Endothelial cell of umbilical vein (primary cell): Measurements from ENCODE around the gene CTU1. TPM values are rescaled to one million over a fixed set of nuclear protein-coding genes. Genes with fewer than 3 reads are reported as not detected.

Experiments used
- BruUV-seq: library from RNA; stranded (reverse); fragments of 400-500 nt; replicated peaks from 2 replicates; lab custom pipeline; 2021; lab: Mats Ljungman, UMichigan
- CTCF ChIA-PET: fragments of 300-600, 350-600 bp; sonication (Branson Sonifier 250); formaldehyde crosslinking; loops from one replicate; lab custom pipeline; 2021; ENCODE audit warnings: antibody characterized with exemption, inconsistent platforms; lab: Charles Lee
- POLR2A ChIA-PET: fragments of 300-600, 350-600 bp; sonication (Branson Sonifier 250); formaldehyde crosslinking; loops from one replicate; lab custom pipeline; 2021; ENCODE audit warnings: antibody characterized with exemption, inconsistent platforms; lab: Charles Lee
- DNase-seq: peaks from one replicate; pipeline ENCODE4 v3.0.0-alpha.2; 2011; ENCODE audit warnings: low read depth, low spot score
- FAIRE-seq: peaks from 2 replicates; lab custom pipeline; 2011; peaks lifted over from hg19 to GRCh38; lab: Jason Lieb, UNC
- H2AFZ ChIP-seq: 2 replicates; pipeline ENCODE4 v1.6.0; 2012; ENCODE audit warnings: low read depth, low read length, control low read depth, inconsistent platforms
- H3K27ac ChIP-seq: 2 replicates; pipeline ENCODE4 v1.5.1; 2011; ENCODE audit warnings: low read depth, mild to moderate bottlenecking, control low read depth, low read length, moderate library complexity; ENCODE audit not compliant: insufficient read depth
- H3K27me3 ChIP-seq, 2 experiments: 2 replicates each; pipeline versions ENCODE4 v1.6.0 to v1.6.1; 2011; ENCODE audit warnings: low read length in 2 of 2, mixed read lengths in 1 of 2; ENCODE audit not compliant: control insufficient read depth in 2 of 2, insufficient read depth in 2 of 2
- H3K36me3 ChIP-seq, 2 experiments: 2 replicates in 1 of 2; 3 replicates in 1 of 2; pipeline ENCODE4 v1.5.1; 2011; ENCODE audit warnings: low read length in 2 of 2, mild to moderate bottlenecking in 1 of 2, moderate library complexity in 1 of 2; ENCODE audit not compliant: control insufficient read depth in 2 of 2, insufficient read depth in 2 of 2; ENCODE audit errors: extremely low read depth in 1 of 2
- H3K4me1 ChIP-seq: 3 replicates; pipeline ENCODE4 v1.5.1; 2011; ENCODE audit warnings: mild to moderate bottlenecking, low read length; ENCODE audit not compliant: control insufficient read depth, insufficient read depth; ENCODE audit errors: extremely low read depth
- H3K4me2 ChIP-seq: 2 replicates; pipeline ENCODE4 v1.6.1; 2011; ENCODE audit warnings: low read length, control low read depth, mixed read lengths; ENCODE audit not compliant: insufficient read depth
- H3K4me3 ChIP-seq, 3 experiments: fragments of 200-600 bp in 1 of 3; sonication (generic), shearing (Covaris generic) in 1 of 3; replicated peaks in 1 of 3; 2 replicates each; pipeline ENCODE4 v1.5.1; 2011 to 2016; ENCODE audit warnings: control low read depth in 3 of 3, low read length in 3 of 3, mild to moderate bottlenecking in 2 of 3, inconsistent platforms in 1 of 3, low read depth in 1 of 3, moderate library complexity in 1 of 3; ENCODE audit not compliant: insufficient read depth in 1 of 3
- H3K79me2 ChIP-seq: 2 replicates; pipeline ENCODE4 v1.6.0; 2012; ENCODE audit warnings: low read length, inconsistent platforms; ENCODE audit not compliant: control insufficient read depth, insufficient read depth
- H3K9ac ChIP-seq: replicated peaks from 2 replicates; pipeline ENCODE3; 2011; ENCODE audit warnings: low read length, control low read depth; ENCODE audit not compliant: insufficient read depth; ENCODE audit errors: extremely low read depth
- H3K9me1 ChIP-seq: replicated peaks from 3 replicates; pipeline ENCODE4 v1.6.0; 2011; ENCODE audit warnings: mild to moderate bottlenecking, low read length; ENCODE audit not compliant: control insufficient read depth, insufficient read depth; ENCODE audit errors: extremely low read depth
- H3K9me3 ChIP-seq: replicated peaks from 2 replicates; pipeline ENCODE4 v1.5.1; 2012; ENCODE audit warnings: low read length, inconsistent platforms; ENCODE audit not compliant: control insufficient read depth, insufficient read depth
- H4K20me1 ChIP-seq: replicated peaks from 2 replicates; pipeline ENCODE3; 2011; ENCODE audit warnings: mild to moderate bottlenecking, low read length; ENCODE audit not compliant: control insufficient read depth, insufficient read depth; ENCODE audit errors: extremely low read depth
- EZH2 ChIP-seq: IDR thresholded peaks from 2 replicates; pipeline ENCODE4 v1.6.1; 2012; ENCODE audit warnings: borderline replicate concordance, low read depth, mild to moderate bottlenecking, moderate library complexity, low read length, inconsistent platforms; ENCODE audit not compliant: severe bottlenecking
- FOS ChIP-seq: IDR thresholded peaks from 2 replicates; pipeline ENCODE4 v1.6.1; 2011; ENCODE audit warnings: mild to moderate bottlenecking, low read length, moderate library complexity, borderline replicate concordance; ENCODE audit not compliant: insufficient read depth
- GATA2 ChIP-seq: IDR thresholded peaks from 2 replicates; pipeline ENCODE4 v1.7.0; 2011; ENCODE audit warnings: low read depth, mild to moderate bottlenecking, moderate library complexity, mixed read lengths, low read length; ENCODE audit not compliant: insufficient read length, insufficient read depth
- JUN ChIP-seq: IDR thresholded peaks from 2 replicates; pipeline ENCODE4 v1.6.1; 2011; ENCODE audit warnings: borderline replicate concordance, low read depth; ENCODE audit not compliant: insufficient read length, insufficient read depth
- MYC ChIP-seq: IDR thresholded peaks from one replicate; pipeline ENCODE4 v1.6.1; 2011; ENCODE audit warnings: mild to moderate bottlenecking, low read depth, low read length
- POLR2A ChIP-seq: IDR thresholded peaks from 2 replicates; pipeline ENCODE4 v1.6.1; 2012; ENCODE audit warnings: low read depth, mild to moderate bottlenecking, control low read depth, low read length
- POLR2AphosphoS5 ChIP-seq: IDR thresholded peaks from 2 replicates; pipeline ENCODE4 v1.6.1; 2012; ENCODE audit warnings: low read depth, mild to moderate bottlenecking, control low read depth, low read length, moderate library complexity; ENCODE audit not compliant: insufficient read depth
- dilution Hi-C: fragments of 300-500 bp; cut with MboI; formaldehyde crosslinking; loops from one replicate; pipeline ENCODE4 v1.15.0; 2019; ENCODE audit warnings: low sequenced_read_pairs; ENCODE audit not compliant: extremely low pct_ligation_motif_present
- intact Hi-C: fragments of 100-400 bp; cut with micrococcal nuclease; formaldehyde crosslinking; loops from one replicate; pipeline ENCODE4 v1.10.0; 2022
- polyA plus RNA-seq, 4 experiments: library from polyadenylated mRNA; depleted of rRNA in 3 of 4; stranded (reverse) in 3 of 4; unstranded in 1 of 4; fragments of >200 nt; gene quantifications; 2 replicates each; pipeline versions ENCODE4 v1.2.1 to v1.2.3, GENCODE V29; 2011 to 2012; ENCODE audit warnings: missing spikeins in 1 of 4
- total RNA-seq: library from RNA; stranded (reverse); gene quantifications from 2 replicates; pipeline ENCODE4 v1.2.3, GENCODE V29; 2021
- TF ChIP-seq, protein P1 (sequence below): IDR thresholded peaks from 2 replicates; pipeline ENCODE4 v1.6.1; 2011; ENCODE audit not compliant: insufficient read depth, insufficient read length
- TF ChIP-seq, protein P2 (sequence below), 2 donors: IDR thresholded peaks; 1 replicate in 1 of 2; 2 replicates in 1 of 2; pipeline ENCODE4 v1.5.1; 2011; ENCODE audit warnings: low read length in 2 of 2, mild to moderate bottlenecking in 2 of 2, moderate library complexity in 2 of 2, control low read depth in 1 of 2, inconsistent platforms in 1 of 2, low read depth in 1 of 2; ENCODE audit not compliant: insufficient read depth in 1 of 2; ENCODE audit errors: extremely low read depth in 1 of 2

The CTU1 gene
- total and polyA plus RNA-seq, 2 donors (not counting 3 experiments of a cell fraction or from before 2014, with no cell fraction given): 6.1 to 8.7 TPM

DNA sequence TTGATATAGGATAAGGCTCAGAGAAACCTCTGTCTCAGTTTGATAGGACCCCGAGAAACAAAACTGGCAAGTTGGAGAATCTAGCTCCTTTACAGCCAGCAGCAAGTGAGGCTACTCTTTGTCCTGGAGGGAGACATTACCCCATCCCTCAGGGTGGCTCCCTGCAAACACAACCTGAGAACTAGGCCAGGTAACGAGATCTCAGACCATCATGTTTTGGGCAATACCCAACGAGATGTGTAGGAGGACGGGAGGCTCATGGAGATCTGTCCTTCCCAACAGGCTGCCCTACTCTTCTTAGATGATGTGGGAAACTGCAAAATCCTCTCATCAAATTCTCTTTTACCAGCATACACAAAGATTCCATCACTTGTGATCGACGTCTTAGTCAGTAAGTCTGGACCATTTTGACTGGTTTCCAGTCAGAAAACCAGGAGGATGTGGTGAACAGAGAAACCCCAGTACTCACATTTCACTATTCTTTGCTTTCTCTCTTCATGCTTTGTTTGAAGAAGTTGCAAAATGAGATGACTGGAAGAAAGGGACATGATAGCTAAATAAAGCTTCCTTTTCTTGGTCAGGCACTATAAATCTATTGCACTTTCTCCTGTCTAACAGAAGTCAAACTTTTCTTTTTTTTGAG, 6.0 kb upstream of the CTU1 start:
- Histone ChIP-seq H3K9me3 (no peaks in the 10 kb centered on the region), H3K9me1 (no peaks in the 10 kb centered on the region), H2AFZ (no peak overlapping the region), H3K4me3 (no peak overlapping the region), H3K79me2 (no peaks in the 10 kb centered on the region), H3K27me3 (peaks cover 3 to 9% of the 10 kb centered on the region in 2 experiments), H3K4me2 (no peak overlapping the region), H3K36me3 (no peaks in the 10 kb centered on the region), H3K27ac (no peak overlapping the region), H3K9ac (no peak overlapping the region), H4K20me1 (no peaks in the 10 kb centered on the region), H3K4me1 (no peaks in the 10 kb centered on the region)
- no peak for TF ChIP-seq FOS
- no peak for TF ChIP-seq EZH2
- no peak for TF ChIP-seq POLR2AphosphoS5
- TF ChIP-seq MYC: no peak
- TF ChIP-seq, protein P1, sequence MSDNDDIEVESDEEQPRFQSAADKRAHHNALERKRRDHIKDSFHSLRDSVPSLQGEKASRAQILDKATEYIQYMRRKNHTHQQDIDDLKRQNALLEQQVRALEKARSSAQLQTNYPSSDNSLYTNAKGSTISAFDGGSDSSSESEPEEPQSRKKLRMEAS: no peak
- TF ChIP-seq, protein P2, sequence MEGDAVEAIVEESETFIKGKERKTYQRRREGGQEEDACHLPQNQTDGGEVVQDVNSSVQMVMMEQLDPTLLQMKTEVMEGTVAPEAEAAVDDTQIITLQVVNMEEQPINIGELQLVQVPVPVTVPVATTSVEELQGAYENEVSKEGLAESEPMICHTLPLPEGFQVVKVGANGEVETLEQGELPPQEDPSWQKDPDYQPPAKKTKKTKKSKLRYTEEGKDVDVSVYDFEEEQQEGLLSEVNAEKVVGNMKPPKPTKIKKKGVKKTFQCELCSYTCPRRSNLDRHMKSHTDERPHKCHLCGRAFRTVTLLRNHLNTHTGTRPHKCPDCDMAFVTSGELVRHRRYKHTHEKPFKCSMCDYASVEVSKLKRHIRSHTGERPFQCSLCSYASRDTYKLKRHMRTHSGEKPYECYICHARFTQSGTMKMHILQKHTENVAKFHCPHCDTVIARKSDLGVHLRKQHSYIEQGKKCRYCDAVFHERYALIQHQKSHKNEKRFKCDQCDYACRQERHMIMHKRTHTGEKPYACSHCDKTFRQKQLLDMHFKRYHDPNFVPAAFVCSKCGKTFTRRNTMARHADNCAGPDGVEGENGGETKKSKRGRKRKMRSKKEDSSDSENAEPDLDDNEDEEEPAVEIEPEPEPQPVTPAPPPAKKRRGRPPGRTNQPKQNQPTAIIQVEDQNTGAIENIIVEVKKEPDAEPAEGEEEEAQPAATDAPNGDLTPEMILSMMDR (IDR thresholded peaks at IDR 0.05; ENCODE audit: extremely low read depth in 1 of 2, insufficient read depth in 1 of 2, low read depth in 1 of 2, low read length in 2 of 2): no peak
- no peak for TF ChIP-seq POLR2A
- no peak for TF ChIP-seq GATA2
- no peak for TF ChIP-seq JUN
- DNase-seq (no peak), FAIRE-seq (no peak)
- ChIA-PET CTCF (no interaction called here), POLR2A (no interaction called here)
- intact Hi-C loops (no loop called here), dilution Hi-C loops (no loop called here)
- no TSS peak for BruUV-seq
